ENCODE measurements around the gene KIF12.

KIF12 gene

GRCh38 chr9:114098936-114099668 is at the start of gene KIF12:
KIF12 (minus strand) TSS chr9:114099292; CDS start chr9:114099276, 16 bp downstream.
- Mint-ChIP-seq H3K9me3 (no peaks in the 10 kb centered on the region), H3K4me1 (ENCODE audit: low read depth) (no peaks in the 10 kb centered on the region), H3K36me3 (ENCODE audit: low read depth) (no peaks in the 10 kb centered on the region), H3K4me3 (no peak within 1 kb of the TSS), H3K27ac (no peak within 1 kb of the TSS), H3K27me3 (ENCODE audit: low read depth) (peaks cover 33% of the 10 kb centered on the region)

- Mint-ChIP-seq H3K27ac (no peak overlapping the region), H3K4me3 (no peak overlapping the region), H3K9me3 (no peaks in the 10 kb centered on the region), H3K4me1 (ENCODE audit: low read depth) (no peaks in the 10 kb centered on the region), H3K36me3 (ENCODE audit: low read depth) (no peaks in the 10 kb centered on the region), H3K27me3 (ENCODE audit: low read depth) (peaks cover 29% of the 10 kb centered on the region)
Measured at GRCh38 chr9:114146735-114147134, 47.6 kb upstream of the KIF12 start.

- Mint-ChIP-seq H3K4me3 (no peak overlapping the region), H3K9me3 (no peaks in the 10 kb centered on the region), H3K36me3 (ENCODE audit: low read depth) (no peaks in the 10 kb centered on the region), H3K4me1 (ENCODE audit: low read depth) (no peaks in the 10 kb centered on the region), H3K27ac (no peak overlapping the region), H3K27me3 (ENCODE audit: low read depth) (peaks cover 14% of the 10 kb centered on the region)
Measured at GRCh38 chr9:114143234-114143633, 44.1 kb upstream of the KIF12 start.

- H3K36me3 Mint-ChIP-seq (ENCODE audit: low read depth): no peaks in the 10 kb centered on the region
- H3K27me3 Mint-ChIP-seq (ENCODE audit: low read depth): peaks cover 8% of the 10 kb centered on the region
- no peaks in the 10 kb centered on the region for H3K9me3 Mint-ChIP-seq
- no peaks in the 10 kb centered on the region for H3K4me1 Mint-ChIP-seq (ENCODE audit: low read depth)
- no peak overlapping the region for H3K27ac Mint-ChIP-seq
- no peak overlapping the region for H3K4me3 Mint-ChIP-seq
Measured at GRCh38 chr9:114141553-114142402, 42.7 kb upstream of the KIF12 start.

GRCh38 chr9:114140850-114141249 is 41.8 kb upstream of the KIF12 start:
- Mint-ChIP-seq H3K27me3 (ENCODE audit: low read depth) (peaks cover 4% of the 10 kb centered on the region), H3K36me3 (ENCODE audit: low read depth) (no peaks in the 10 kb centered on the region), H3K4me3 (no peak overlapping the region), H3K27ac (no peak overlapping the region), H3K4me1 (ENCODE audit: low read depth) (no peaks in the 10 kb centered on the region), H3K9me3 (no peaks in the 10 kb centered on the region)

GRCh38 chr9:114140401-114140800 is 41.3 kb upstream of the KIF12 start:
- H3K27me3 Mint-ChIP-seq (ENCODE audit: low read depth): peaks cover 4% of the 10 kb centered on the region
- no peaks in the 10 kb centered on the region for H3K9me3 Mint-ChIP-seq
- H3K36me3 Mint-ChIP-seq (ENCODE audit: low read depth): no peaks in the 10 kb centered on the region
- no peaks in the 10 kb centered on the region for H3K4me1 Mint-ChIP-seq (ENCODE audit: low read depth)
- H3K27ac Mint-ChIP-seq: no peak overlapping the region
- H3K4me3 Mint-ChIP-seq: no peak overlapping the region

- H3K4me3 Mint-ChIP-seq: no peak overlapping the region
- no peak overlapping the region for H3K27ac Mint-ChIP-seq
- H3K27me3 Mint-ChIP-seq (ENCODE audit: low read depth): peaks cover 4% of the 10 kb centered on the region
- no peaks in the 10 kb centered on the region for H3K4me1 Mint-ChIP-seq (ENCODE audit: low read depth)
- H3K9me3 Mint-ChIP-seq: no peaks in the 10 kb centered on the region
- no peaks in the 10 kb centered on the region for H3K36me3 Mint-ChIP-seq (ENCODE audit: low read depth)
Measured at GRCh38 chr9:114139071-114139470, 40.0 kb upstream of the KIF12 start.

- no peak overlapping the region for H3K4me3 Mint-ChIP-seq
- no peaks in the 10 kb centered on the region for H3K36me3 Mint-ChIP-seq (ENCODE audit: low read depth)
- no peak overlapping the region for H3K27ac Mint-ChIP-seq
- H3K4me1 Mint-ChIP-seq (ENCODE audit: low read depth): no peaks in the 10 kb centered on the region
- H3K9me3 Mint-ChIP-seq: no peaks in the 10 kb centered on the region
- H3K27me3 Mint-ChIP-seq (ENCODE audit: low read depth): peaks cover 1% of the 10 kb centered on the region
Measured at GRCh38 chr9:114138552-114138971, 39.5 kb upstream of the KIF12 start.

GRCh38 chr9:114137831-114138230 is 38.7 kb upstream of the KIF12 start:
- H3K27me3 Mint-ChIP-seq (ENCODE audit: low read depth): no peaks in the 10 kb centered on the region
- H3K4me3 Mint-ChIP-seq: no peak overlapping the region
- no peak overlapping the region for H3K27ac Mint-ChIP-seq
- H3K36me3 Mint-ChIP-seq (ENCODE audit: low read depth): no peaks in the 10 kb centered on the region
- no peaks in the 10 kb centered on the region for H3K4me1 Mint-ChIP-seq (ENCODE audit: low read depth)
- no peaks in the 10 kb centered on the region for H3K9me3 Mint-ChIP-seq

GRCh38 chr9:114134827-114135396 is 35.8 kb upstream of the KIF12 start:
- Mint-ChIP-seq H3K4me3 (no peak overlapping the region), H3K27me3 (ENCODE audit: low read depth) (peaks cover 4% of the 10 kb centered on the region), H3K27ac (no peak overlapping the region), H3K36me3 (ENCODE audit: low read depth) (no peaks in the 10 kb centered on the region), H3K4me1 (ENCODE audit: low read depth) (no peaks in the 10 kb centered on the region), H3K9me3 (no peaks in the 10 kb centered on the region)

GRCh38 chr9:114132550-114132918 is 33.4 kb upstream of the KIF12 start:
- Mint-ChIP-seq H3K36me3 (ENCODE audit: low read depth) (no peaks in the 10 kb centered on the region), H3K4me3 (no peak overlapping the region), H3K4me1 (ENCODE audit: low read depth) (no peaks in the 10 kb centered on the region), H3K27ac (no peak overlapping the region), H3K9me3 (no peaks in the 10 kb centered on the region), H3K27me3 (ENCODE audit: low read depth) (peaks cover 12% of the 10 kb centered on the region)

- H3K4me1 Mint-ChIP-seq (ENCODE audit: low read depth): no peaks in the 10 kb centered on the region
Measured at GRCh38 chr9:114131808-114132549, 32.9 kb upstream of the KIF12 start.

GRCh38 chr9:114130624-114131277 is 31.7 kb upstream of the KIF12 start:
- H3K9me3 Mint-ChIP-seq: no peaks in the 10 kb centered on the region
- H3K4me3 Mint-ChIP-seq: no peak overlapping the region
- peaks cover 16% of the 10 kb centered on the region for H3K27me3 Mint-ChIP-seq (ENCODE audit: low read depth)
- no peaks in the 10 kb centered on the region for H3K4me1 Mint-ChIP-seq (ENCODE audit: low read depth)
- H3K27ac Mint-ChIP-seq: no peak overlapping the region
- H3K36me3 Mint-ChIP-seq (ENCODE audit: low read depth): no peaks in the 10 kb centered on the region

More at GRCh38 chr9:114131808-114132549, 32.9 kb upstream of the KIF12 start:
- H3K27ac Mint-ChIP-seq: no peak overlapping the region
- H3K36me3 Mint-ChIP-seq (ENCODE audit: low read depth): no peaks in the 10 kb centered on the region
- no peak overlapping the region for H3K4me3 Mint-ChIP-seq
- no peaks in the 10 kb centered on the region for H3K9me3 Mint-ChIP-seq
- peaks cover 16% of the 10 kb centered on the region for H3K27me3 Mint-ChIP-seq (ENCODE audit: low read depth)

- Mint-ChIP-seq H3K27ac (no peak overlapping the region), H3K27me3 (ENCODE audit: low read depth) (peaks cover 16% of the 10 kb centered on the region), H3K4me3 (no peak overlapping the region), H3K4me1 (ENCODE audit: low read depth) (no peaks in the 10 kb centered on the region), H3K36me3 (ENCODE audit: low read depth) (no peaks in the 10 kb centered on the region), H3K9me3 (no peaks in the 10 kb centered on the region)
Measured at GRCh38 chr9:114130141-114130540, 31.0 kb upstream of the KIF12 start.

All from T-helper 1 cell treated with Interleukin-12 subunit alpha and Interleukin-12 subunit beta and Interleukin-4 antibody, amounts not matched to agents 30 μg/mL and 1 μg/mL, for 36 hours (primary cell).